Caco-2 (cell line): Measurements from ENCODE around the gene RAB6C. TPM values are rescaled to one million over a fixed set of nuclear protein-coding genes. Genes with fewer than 3 reads are reported as not detected.
A peak's percentile ranks its signal among the peaks of the same experiment; 100 is the strongest.
"Not testable (repeated sequence)": the region's sequence is repeated elsewhere in the genome, so short reads cannot be mapped to it uniquely, and the experiment has no call there.

ENCODE experiments used
- BruUV-seq: library from RNA; stranded (reverse); fragments of 400-500 nt; replicated peaks from 2 replicates; lab custom pipeline; 2021; lab: Mats Ljungman, UMichigan
- CTCF ChIA-PET: fragments of 300-600 bp; sonication (Branson Sonifier 250); formaldehyde crosslinking; loops from one replicate; lab custom pipeline; 2022; ENCODE audit warnings: antibody characterized with exemption; lab: Charles Lee
- POLR2A ChIA-PET: fragments of 300-600 bp; sonication (Branson Sonifier 250); formaldehyde crosslinking; loops from one replicate; lab custom pipeline; 2022; ENCODE audit warnings: antibody characterized with exemption; lab: Charles Lee
- DNase-seq, 2 experiments: peaks; one replicate each; pipeline versions ENCODE4 v3.0.0 to v3.0.0-alpha.2; 2020 to 2022
- H3K27me3 ChIP-seq: replicated peaks from 2 replicates; pipeline ENCODE4 v1.6.0; 2011; ENCODE audit warnings: low read length; ENCODE audit not compliant: control insufficient read depth, insufficient read depth
- H3K36me3 ChIP-seq: 2 replicates; pipeline ENCODE4 v1.5.1; 2011; ENCODE audit warnings: low read length; ENCODE audit not compliant: control insufficient read depth, insufficient read depth
- H3K4me1 ChIP-seq: fragments of 250-450 bp; sonication (Bioruptor Pico); 2 replicates; pipeline ENCODE4 v1.5.1; 2020; ENCODE audit warnings: mild to moderate bottlenecking
- H3K4me3 ChIP-seq: 2 replicates; pipeline ENCODE4 v1.5.1; 2011; ENCODE audit warnings: low read depth, mild to moderate bottlenecking, control low read depth, low read length
- H3K9me3 ChIP-seq: fragments of 250-450 bp; sonication (Bioruptor Pico); 2 replicates; pipeline ENCODE4 v1.5.1; 2020; ENCODE audit warnings: mild to moderate bottlenecking, moderate library complexity
- H3K27ac Mint-ChIP-seq: one replicate; pipeline ENCODE4 v1.8.0; 2022; ENCODE audit warnings: mixed read lengths; ENCODE audit not compliant: unreplicated experiment
- H3K27me3 Mint-ChIP-seq: one replicate; pipeline ENCODE4 v1.8.0; 2022; ENCODE audit warnings: mixed read lengths; ENCODE audit not compliant: insufficient read depth, unreplicated experiment
- H3K36me3 Mint-ChIP-seq: one replicate; pipeline ENCODE4 v1.8.0; 2022; ENCODE audit warnings: mild to moderate bottlenecking, mixed read lengths; ENCODE audit not compliant: insufficient read depth, unreplicated experiment
- H3K4me1 Mint-ChIP-seq: one replicate; pipeline ENCODE4 v1.8.0; 2022; ENCODE audit warnings: low read depth, mixed read lengths; ENCODE audit not compliant: unreplicated experiment
- H3K4me3 Mint-ChIP-seq: one replicate; pipeline ENCODE4 v1.8.0; 2022; ENCODE audit warnings: mild to moderate bottlenecking, moderate library complexity, mixed read lengths; ENCODE audit not compliant: unreplicated experiment
- H3K9me3 Mint-ChIP-seq: one replicate; pipeline ENCODE4 v1.8.0; 2022; ENCODE audit warnings: mixed read lengths; ENCODE audit not compliant: unreplicated experiment
- CTCF ChIP-seq, 2 experiments: fragments of 200-600 bp in 1 of 2; IDR thresholded peaks; 1 replicate in 1 of 2; 2 replicates in 1 of 2; pipeline versions ENCODE4 v1.5.1 to v1.8.0; 2011 to 2022; ENCODE audit warnings: antibody characterized with exemption in 1 of 2, control low read depth in 1 of 2, inconsistent platforms in 1 of 2, low read depth in 1 of 2, low read length in 1 of 2, mild to moderate bottlenecking in 1 of 2, moderate library complexity in 1 of 2; ENCODE audit not compliant: insufficient read depth in 1 of 2, severe bottlenecking in 1 of 2, unreplicated experiment in 1 of 2
- intact Hi-C: fragments of 100-400 bp; cut with micrococcal nuclease; formaldehyde crosslinking; loops from one replicate; pipeline ENCODE4 v1.10.0; 2022; ENCODE audit not compliant: unreplicated experiment
- total RNA-seq: library from RNA; stranded (reverse); gene quantifications from 2 replicates; pipeline ENCODE4 v1.2.3, GENCODE V29; 2022

RAB6C gene
- total RNA-seq, 1 experiment from 2014 or later, result not detected

- ChIA-PET POLR2A (no interaction called here), CTCF (interaction anchor here (1.1 kb wide), 1 partner anchor 11 kb away, joined by 4 read pairs; no protein-coding TSS in a partner anchor)
- Mint-ChIP-seq H3K4me1 (peaks cover 17% of the 10 kb centered on the region), H3K27ac (peak overlapping the region; percentile 70), H3K4me3 (peak overlapping the region; percentile 14), H3K36me3 (no peaks in the 10 kb centered on the region), H3K9me3 (no peaks in the 10 kb centered on the region), H3K27me3 (no peaks in the 10 kb centered on the region)
- Histone ChIP-seq H3K4me1 (peaks cover 13% of the 10 kb centered on the region), H3K36me3 (no peaks in the 10 kb centered on the region), H3K27me3 (no peaks in the 10 kb centered on the region), H3K9me3 (no peaks in the 10 kb centered on the region), H3K4me3 (no peak overlapping the region)
- no peak for TF ChIP-seq CTCF (IDR thresholded peaks at IDR 0.05; ENCODE audit: insufficient read depth in 1 of 2, low read depth in 1 of 2, low read length in 1 of 2, severe bottlenecking in 1 of 2, unreplicated experiment in 1 of 2)
- intact Hi-C loops, result no loop called here
- BruUV-seq, result no TSS peak
- peak in 1 of 2 experiments; percentile 16 for DNase-seq
These were observed 44.3 kb upstream of the RAB6C start for GRCh38 chr2:129935118-129935517.

GRCh38 chr2:129936334-129936934, 43.0 kb upstream of the RAB6C start:
- H3K9me3 Mint-ChIP-seq, result no peaks in the 10 kb centered on the region
- H3K4me1 Mint-ChIP-seq, result peaks cover 17% of the 10 kb centered on the region
- no TSS peak for BruUV-seq
- POLR2A ChIA-PET, result no interaction called here
- Histone ChIP-seq H3K36me3 (no peaks in the 10 kb centered on the region), H3K4me3 (no peak overlapping the region), H3K9me3 (no peaks in the 10 kb centered on the region), H3K27me3 (no peaks in the 10 kb centered on the region), H3K4me1 (peaks cover 13% of the 10 kb centered on the region)
- DNase-seq, result no peak
- H3K4me3 Mint-ChIP-seq, result no peak overlapping the region
- H3K27ac Mint-ChIP-seq, result no peak overlapping the region
- intact Hi-C loops, result no loop called here
- CTCF ChIA-PET, result interaction anchor here (0.7 kb wide), 1 partner anchor 1689 kb away, joined by 3 read pairs; no protein-coding TSS in a partner anchor
- H3K36me3 Mint-ChIP-seq, result no peaks in the 10 kb centered on the region
- H3K27me3 Mint-ChIP-seq, result no peaks in the 10 kb centered on the region
- TF ChIP-seq CTCF (IDR thresholded peaks at IDR 0.05; ENCODE audit: insufficient read depth in 1 of 2, low read depth in 1 of 2, low read length in 1 of 2, severe bottlenecking in 1 of 2, unreplicated experiment in 1 of 2), result no peak

GRCh38 chr2:129938850-129939471, 40.5 kb upstream of the RAB6C start:
- H3K4me3 Mint-ChIP-seq, H3K36me3 Mint-ChIP-seq, H3K36me3 ChIP-seq, H3K9me3 ChIP-seq, H3K4me3 ChIP-seq, DNase-seq, H3K27me3 Mint-ChIP-seq, H3K27ac Mint-ChIP-seq, CTCF ChIA-PET, intact Hi-C loops, H3K9me3 Mint-ChIP-seq, POLR2A ChIA-PET, BruUV-seq, H3K27me3 ChIP-seq: not testable (repeated sequence)
- peaks cover 10% of the 10 kb centered on the region for H3K4me1 Mint-ChIP-seq
- H3K4me1 ChIP-seq, result peaks cover 13% of the 10 kb centered on the region

- H3K4me1 ChIP-seq, H3K27ac Mint-ChIP-seq, H3K9me3 ChIP-seq, intact Hi-C loops, H3K36me3 Mint-ChIP-seq, DNase-seq, POLR2A ChIA-PET, H3K36me3 ChIP-seq, BruUV-seq, H3K27me3 ChIP-seq, H3K4me3 Mint-ChIP-seq, CTCF ChIA-PET, H3K4me3 ChIP-seq, H3K4me1 Mint-ChIP-seq, H3K9me3 Mint-ChIP-seq: not testable (repeated sequence)
- peaks cover 11% of the 10 kb centered on the region for H3K27me3 Mint-ChIP-seq
These were observed 36.0 kb upstream of the RAB6C start for GRCh38 chr2:129943456-129943855.
